Kidney (tissue), 14 donors: ENCODE measurements around the gene ETV2. TPM values are rescaled to one million over a fixed set of nuclear protein-coding genes. Genes with fewer than 3 reads are reported as not detected.
A peak's percentile ranks its signal among the peaks of the same experiment; 100 is the strongest.

Experiments
- DNase-seq, 5 donors: peaks; one replicate each; pipeline ENCODE4 v3.0.0-alpha.2; 2013 to 2020
- FAIRE-seq: peaks from 2 replicates; lab custom pipeline; 2012; peaks lifted over from hg19 to GRCh38; lab: Jason Lieb, UNC
- H3K27ac ChIP-seq, 2 donors: one replicate each; pipeline ENCODE4 v1.7.0; 2013; ENCODE audit warnings: low read depth in 2 of 2, low read length in 2 of 2, inconsistent platforms in 1 of 2
- H3K27me3 ChIP-seq: one replicate; pipeline ENCODE4 v1.7.1; 2013; ENCODE audit warnings: low read length, inconsistent platforms; ENCODE audit not compliant: control insufficient read depth, insufficient read depth
- H3K36me3 ChIP-seq, 3 donors: one replicate each; pipeline versions ENCODE4 v1.7.0 to v1.7.1; 2013; ENCODE audit warnings: low read length in 3 of 3, control low read depth in 1 of 3, inconsistent platforms in 1 of 3; ENCODE audit not compliant: insufficient read depth in 3 of 3, control insufficient read depth in 2 of 3
- H3K4me1 ChIP-seq, 3 donors: one replicate each; pipeline versions ENCODE4 v1.7.0 to v1.7.1; 2013; ENCODE audit warnings: low read length in 3 of 3, inconsistent platforms in 1 of 3, low read depth in 1 of 3; ENCODE audit not compliant: control insufficient read depth in 2 of 3, insufficient read depth in 2 of 3
- H3K4me3 ChIP-seq, 3 donors: one replicate each; pipeline versions ENCODE4 v1.7.0 to v1.8.1; 2013; ENCODE audit warnings: low read length in 3 of 3, control low read depth in 1 of 3, inconsistent platforms in 1 of 3
- H3K9ac ChIP-seq, 3 donors: one replicate each; pipeline versions ENCODE4 v1.7.0 to v1.7.1; 2013; ENCODE audit warnings: low read length in 3 of 3, control low read depth in 1 of 3, inconsistent platforms in 1 of 3
- H3K9me3 ChIP-seq, 3 donors: one replicate each; pipeline versions ENCODE4 v1.7.0 to v1.7.1; 2013; ENCODE audit warnings: low read length in 3 of 3, control low read depth in 1 of 3, inconsistent platforms in 1 of 3; ENCODE audit not compliant: control insufficient read depth in 2 of 3, insufficient read depth in 1 of 3
- CTCF ChIP-seq: IDR thresholded peaks from 3 replicates; pipeline ENCODE4 v1.5.1; 2012; ENCODE audit warnings: mild to moderate bottlenecking, moderate library complexity, borderline replicate concordance; ENCODE audit not compliant: insufficient read depth; ENCODE audit errors: extremely low read depth
- intact Hi-C: fragments of 100-400 bp; cut with DNase I; formaldehyde crosslinking; loops from one replicate; pipeline ENCODE4 v1.11.1; 2022
- polyA plus RNA-seq: library from polyadenylated mRNA; stranded (reverse); fragments of 350-450 nt; fragmentation: Illumina TruSeq; extraction: RNeasy Lipid Tissue Mini Kit (QIAGEN cat#74804); gene quantifications from one replicate; pipeline ENCODE4 v1.2.3, GENCODE V29; 2014; ENCODE audit warnings: low read depth, low replicate concordance; ENCODE audit not compliant: insufficient read depth
- total RNA-seq: library from RNA; stranded (reverse); fragmentation: NEBNext Ultra II Directional; extraction: Animal tissue kit (Norgen Biotek cat#: 25700); gene quantifications from one replicate; pipeline ENCODE4 v1.2.1, GENCODE V29; 2021
- donor health status: control.
- donor health status: control.
- donor health status: control.
- donor health status: control.
- donor health status: control.
- donor health status: DM: yes; HTN: yes; CAD: no.
- donor health status: Normal renal cell carcinoma (clear cell type).

The ETV2 gene
- total and polyA plus RNA-seq, 2 donors from 2014 or later: 0.38 to 3.3 TPM

DNA sequence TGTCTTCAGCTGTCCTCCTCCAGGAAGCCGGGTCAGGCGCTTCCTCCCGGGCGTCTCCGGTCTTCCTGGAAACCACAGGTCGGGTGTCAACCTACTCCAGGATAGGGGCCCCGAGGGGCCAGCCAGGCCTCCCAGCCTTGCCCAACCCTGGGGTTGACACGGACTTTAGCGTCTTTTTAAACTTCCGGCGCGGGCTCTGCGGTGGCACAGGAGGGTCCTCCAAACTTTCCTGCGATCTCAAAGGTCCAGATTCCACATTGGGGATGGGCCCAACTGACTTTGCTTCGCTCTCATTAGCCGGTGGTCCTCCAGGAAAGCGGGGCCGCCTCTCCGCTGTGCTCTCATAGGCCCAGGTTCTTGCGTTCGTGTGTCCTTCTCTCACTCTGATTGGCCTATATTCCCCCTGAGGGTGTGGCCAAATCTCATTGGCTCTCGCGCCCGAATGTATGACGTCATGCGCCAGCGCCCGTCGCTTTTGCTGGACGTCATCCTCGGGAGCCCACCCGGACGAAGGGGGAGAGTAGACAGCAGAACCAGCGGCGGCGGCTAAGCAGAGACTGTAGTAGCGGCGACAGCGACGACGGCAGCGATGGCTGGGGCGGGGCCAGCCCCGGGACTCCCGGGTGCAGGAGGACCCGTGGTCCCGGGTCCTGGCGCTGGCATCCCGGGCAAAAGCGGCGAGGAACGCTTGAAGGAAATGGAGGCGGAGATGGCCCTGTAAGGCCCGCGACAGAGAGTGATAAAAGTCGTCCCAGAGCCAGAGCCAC lies 12.8 kb upstream of the ETV2 start, which contains the start of gene RBM42:
RBM42 (plus strand) TSS at position 472 of the 767 bp plus-strand sequence; CDS start at position 590, 118 bp downstream.
- peaks cover 2 to 26% (median 20%) of the 10 kb centered on the region in 3 donors for H3K36me3 ChIP-seq
- FAIRE-seq (peak; percentile 98), DNase-seq (peak; percentile 98 to 100 (median 99))
- H3K4me1 ChIP-seq: peaks cover 0 to 5% (median 4%) of the 10 kb centered on the region in 3 donors
- peak within 1 kb of the TSS; percentile 65 to 98 (median 75) for H3K9ac ChIP-seq
- peak within 1 kb of the TSS; percentile 72 to 97 (median 85) for H3K4me3 ChIP-seq
- intact Hi-C loops: no loop called here
- TF ChIP-seq CTCF: peak; percentile 15
- no peaks in the 10 kb centered on the region for H3K27me3 ChIP-seq
- no peaks in the 10 kb centered on the region for H3K9me3 ChIP-seq
- H3K27ac ChIP-seq: peak within 1 kb of the TSS; percentile 80 to 87

DNA sequence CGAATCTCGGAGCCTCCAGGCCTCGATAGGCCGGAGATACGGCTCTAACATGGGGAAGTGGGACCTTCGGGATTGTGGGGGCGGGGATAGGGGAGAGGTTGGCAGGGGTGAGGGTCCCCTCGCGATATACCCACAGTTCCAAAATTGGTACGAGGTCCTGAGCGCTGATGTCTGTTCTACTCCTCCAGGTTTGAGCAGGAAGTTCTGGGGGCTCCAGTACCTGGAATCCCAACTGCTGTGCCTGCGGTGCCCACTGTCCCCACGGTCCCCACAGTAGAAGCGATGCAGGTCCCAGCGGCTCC lies 12.3 kb upstream of the ETV2 start:
- no peak for TF ChIP-seq CTCF
- Histone ChIP-seq H3K27me3 (no peaks in the 10 kb centered on the region), H3K9me3 (no peaks in the 10 kb centered on the region), H3K27ac (peak overlapping the region; percentile 71 to 73), H3K4me1 (peaks cover 0 to 5% (median 4%) of the 10 kb centered on the region in 3 donors), H3K36me3 (peaks cover 2 to 30% (median 25%) of the 10 kb centered on the region in 3 donors), H3K9ac (peak overlapping the region; percentile 65 to 98 (median 75)), H3K4me3 (peak overlapping the region; percentile 72 to 97 (median 84))
- FAIRE-seq (no peak), DNase-seq (no peak)
- intact Hi-C loops: no loop called here

GRCh38 chr19:35633727-35634440 lies 7.7 kb upstream of the ETV2 start:
- Histone ChIP-seq H3K27ac (no peak overlapping the region), H3K4me3 (no peak overlapping the region), H3K36me3 (peaks cover 2 to 42% (median 41%) of the 10 kb centered on the region in 3 donors), H3K27me3 (no peaks in the 10 kb centered on the region), H3K4me1 (peaks cover 0 to 5% (median 4%) of the 10 kb centered on the region in 3 donors), H3K9ac (no peak overlapping the region), H3K9me3 (no peaks in the 10 kb centered on the region)
- DNase-seq (no peak), FAIRE-seq (no peak)
- intact Hi-C loops: no loop called here
- no peak for TF ChIP-seq CTCF
